NCI-H2029 treated with DMSO at 0.1 percent for 48 hours (cell line): Measurements from ENCODE around the gene LIN52.

Experiments
- DNase-seq: peaks from one replicate; lab custom pipeline; 2025; lab: John Stamatoyannopoulos, UW

The LIN52 gene

GRCh38 chr14:74194506-74195274 lies 109.9 kb downstream of the LIN52 start:
- DNase-seq: no peak

DNA sequence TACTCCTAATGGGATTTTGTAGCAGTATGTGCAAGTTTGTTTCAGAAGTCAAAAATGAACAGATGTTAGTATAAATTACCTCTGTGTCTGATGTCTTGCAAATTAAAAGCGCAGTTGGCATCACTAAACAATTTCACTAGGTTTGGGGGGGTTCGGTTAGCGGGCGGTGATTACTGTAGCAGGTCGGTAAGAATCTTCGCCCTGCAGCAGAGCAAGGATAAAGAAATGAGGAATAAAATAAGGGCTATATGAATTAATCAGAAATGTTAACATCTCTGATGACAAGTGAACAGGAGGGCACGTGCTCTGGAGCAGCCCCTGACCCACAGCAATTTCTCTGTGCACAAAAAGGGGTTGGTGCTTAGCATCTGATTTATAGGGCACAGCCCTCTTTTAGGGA lies 110.9 kb downstream of the LIN52 start:
- DNase-seq: no peak

- no peak for DNase-seq
Observed at GRCh38 chr14:74198441-74199234, 113.9 kb downstream of the LIN52 start.

- DNase-seq: no peak
Observed at GRCh38 chr14:74202113-74202512, 117.4 kb downstream of the LIN52 start.

DNA sequence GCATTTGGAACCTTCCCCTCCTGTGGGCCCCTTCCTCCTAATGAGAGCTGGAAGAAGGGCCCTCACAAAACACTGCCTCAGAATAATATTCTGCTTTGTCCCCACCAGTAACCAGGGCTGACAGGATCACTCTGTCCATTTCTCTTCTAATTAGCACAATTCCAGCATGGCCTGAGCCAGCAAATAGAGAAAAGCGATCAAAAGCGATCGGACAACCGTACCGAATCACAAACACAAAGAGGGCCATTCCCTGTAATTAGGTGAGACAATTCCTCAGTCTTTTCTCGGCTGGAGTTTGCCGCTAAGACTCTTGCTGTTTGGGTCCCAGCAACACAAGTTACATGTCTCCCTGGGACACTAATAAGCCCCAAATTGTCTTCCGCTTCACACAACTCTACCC lies 118.9 kb downstream of the LIN52 start:
- DNase-seq: no peak

DNA sequence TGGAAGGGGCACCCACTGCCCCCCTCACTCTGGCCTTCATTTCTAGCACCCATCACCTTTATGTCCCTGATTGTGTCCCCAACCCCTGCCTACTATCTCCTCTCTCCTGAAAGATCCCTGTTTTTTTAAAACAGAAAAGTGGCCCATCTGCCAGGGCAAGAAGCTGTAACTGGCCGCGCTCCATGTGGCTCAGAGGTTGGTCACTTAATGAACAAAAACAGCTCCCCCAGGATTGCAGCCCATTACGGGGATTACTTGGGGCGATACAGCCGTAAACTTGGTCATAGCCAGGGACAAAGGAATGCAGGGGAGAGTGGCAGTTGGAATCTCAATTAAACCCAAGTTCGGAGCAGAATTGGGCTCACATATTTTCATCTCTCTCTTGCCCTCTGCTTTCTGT lies 119.7 kb downstream of the LIN52 start:
- DNase-seq: no peak

GRCh38 chr14:74205882-74206281 lies 121.1 kb downstream of the LIN52 start:
- no peak for DNase-seq

DNA sequence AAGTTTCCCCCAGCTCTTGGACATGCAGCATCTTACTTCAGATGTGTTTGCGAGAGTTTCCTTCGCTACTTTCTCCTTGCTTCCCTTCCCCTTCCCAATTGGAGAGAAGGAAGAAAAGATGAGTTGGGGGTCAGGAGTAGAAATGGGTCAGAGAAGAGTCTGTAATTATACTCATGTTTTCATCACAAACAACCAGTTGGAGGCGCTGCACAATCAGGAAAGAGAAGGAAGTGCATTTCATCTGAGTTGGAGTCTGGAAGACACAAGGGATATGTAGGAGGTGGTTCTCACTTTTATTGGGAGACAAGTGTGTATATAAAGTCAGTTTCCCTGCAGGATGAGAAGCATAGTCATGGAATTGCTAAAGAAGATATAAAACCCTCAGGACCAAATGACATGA lies 123.2 kb downstream of the LIN52 start:
- DNase-seq: no peak

DNA sequence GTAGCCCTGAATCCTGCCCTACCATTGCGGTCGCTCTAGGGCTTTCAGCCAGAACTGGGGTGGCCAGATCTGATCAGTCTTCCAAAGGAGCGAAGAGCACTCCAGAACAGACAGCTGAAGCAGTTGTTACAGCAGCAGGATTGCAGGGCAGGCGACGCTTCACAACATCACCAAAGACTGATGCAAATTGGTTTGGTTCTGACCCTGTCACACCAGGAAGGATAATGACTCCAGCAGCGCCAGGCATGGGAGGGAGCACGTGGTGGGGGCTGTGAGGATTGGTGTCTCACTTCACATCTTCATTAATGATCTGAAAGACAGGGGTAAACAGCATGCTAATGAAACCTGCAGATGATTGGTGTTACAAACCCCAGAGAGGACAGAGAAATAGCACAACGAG lies 123.9 kb downstream of the LIN52 start:
- DNase-seq: no peak

- DNase-seq: no peak
Observed at GRCh38 chr14:74211945-74212580, 127.3 kb downstream of the LIN52 start.

DNA sequence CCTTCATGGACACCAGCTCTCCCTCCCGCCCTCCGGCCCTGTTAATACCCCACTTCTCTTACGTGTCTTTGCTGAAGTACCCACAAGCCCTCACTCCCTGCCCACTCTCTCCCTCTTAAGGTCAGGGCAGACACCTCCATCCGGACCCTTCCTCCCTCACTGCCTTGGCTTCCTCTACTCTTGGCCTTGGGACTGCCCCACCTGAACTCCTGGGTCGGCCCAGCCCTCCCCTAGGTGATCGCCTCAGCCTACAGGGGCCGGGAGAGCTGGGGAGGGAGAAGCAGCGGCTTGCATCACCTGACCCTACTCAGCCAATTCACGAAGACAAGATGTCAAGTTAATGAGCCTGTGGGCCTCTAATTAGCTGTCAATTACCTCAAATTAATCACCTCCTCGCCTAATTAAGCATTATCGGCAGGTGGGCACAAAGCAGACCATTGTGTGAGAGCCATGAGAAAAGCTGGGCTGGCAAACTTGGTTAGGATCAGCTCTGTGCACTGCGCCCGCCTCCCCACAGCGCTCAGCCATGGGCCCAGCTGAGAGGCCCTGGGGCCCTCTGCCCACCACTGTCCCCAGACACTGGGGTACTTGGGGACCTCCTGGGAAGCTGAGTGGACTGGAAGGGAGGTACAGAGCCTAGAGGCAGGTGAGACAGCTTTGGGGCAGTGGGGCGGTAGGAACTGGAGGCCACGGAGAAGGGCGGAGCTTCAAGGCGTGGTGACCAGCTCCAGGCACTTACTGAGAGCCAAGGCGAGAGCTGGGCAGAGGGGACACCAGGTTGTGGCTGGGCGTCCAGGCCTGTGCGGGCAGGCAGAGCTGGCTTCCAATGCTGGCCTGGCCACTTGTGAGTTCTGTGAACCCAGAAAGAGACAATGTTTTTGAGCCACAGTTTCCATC lies 129.4 kb downstream of the LIN52 start:
- DNase-seq: no peak

DNA sequence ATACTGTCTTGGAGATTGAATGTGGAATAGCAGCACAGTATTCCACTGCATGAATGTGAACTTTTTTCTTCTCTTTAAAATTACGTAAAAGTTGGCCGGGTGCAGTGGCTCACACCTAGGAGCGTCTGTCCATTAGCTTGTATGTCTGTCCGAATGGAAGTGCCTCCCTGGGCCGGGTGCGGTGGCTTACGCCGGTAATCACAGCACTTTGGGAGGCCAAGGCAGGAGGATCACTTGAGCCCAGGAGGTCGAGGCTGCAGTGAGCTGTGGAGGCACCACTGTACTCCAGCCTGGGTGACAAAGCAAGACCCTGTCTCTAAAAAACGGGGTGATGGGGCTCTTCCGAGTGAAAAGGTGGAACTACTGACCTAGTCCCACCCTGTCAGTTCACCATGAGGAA lies 131.9 kb downstream of the LIN52 start:
- no peak for DNase-seq

DNA sequence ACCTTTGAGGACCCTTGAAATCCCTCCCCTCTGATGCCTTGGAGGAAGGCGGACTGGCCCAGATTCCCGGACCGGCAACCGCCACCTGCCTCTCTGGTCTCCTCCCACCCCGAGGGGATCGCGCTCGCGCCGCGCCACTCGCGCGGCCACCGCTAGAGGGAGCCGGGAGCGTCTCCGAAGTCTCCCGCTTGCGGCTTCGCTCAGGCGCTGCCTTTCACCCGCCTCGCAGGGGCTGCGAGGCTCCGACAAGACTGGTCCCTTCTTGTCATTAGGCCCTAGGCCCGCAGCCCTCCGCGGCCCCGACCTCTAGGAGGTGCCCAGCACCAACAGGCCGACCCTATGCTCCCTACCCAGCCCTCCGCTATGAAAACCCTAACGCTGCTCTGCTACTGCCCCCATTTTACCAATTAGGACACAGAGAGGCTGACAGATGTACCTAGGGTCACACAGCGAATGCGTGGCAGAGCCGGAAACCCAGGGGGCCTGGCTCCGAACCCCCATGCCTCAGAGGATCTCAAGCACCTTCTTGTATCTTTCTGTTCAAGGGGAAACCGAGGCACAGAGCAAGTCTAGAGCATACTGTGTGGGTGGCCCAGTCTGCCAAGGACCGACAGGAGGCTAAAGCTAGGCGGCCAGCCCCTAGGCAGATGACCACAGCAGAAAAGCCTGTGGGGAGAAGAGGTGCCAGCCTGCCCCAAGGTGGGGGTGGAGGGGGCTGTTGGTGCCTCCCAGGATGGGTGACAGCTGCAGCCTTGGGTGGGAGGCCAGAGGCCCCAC lies 133.1 kb downstream of the LIN52 start:
- no peak for DNase-seq

DNA sequence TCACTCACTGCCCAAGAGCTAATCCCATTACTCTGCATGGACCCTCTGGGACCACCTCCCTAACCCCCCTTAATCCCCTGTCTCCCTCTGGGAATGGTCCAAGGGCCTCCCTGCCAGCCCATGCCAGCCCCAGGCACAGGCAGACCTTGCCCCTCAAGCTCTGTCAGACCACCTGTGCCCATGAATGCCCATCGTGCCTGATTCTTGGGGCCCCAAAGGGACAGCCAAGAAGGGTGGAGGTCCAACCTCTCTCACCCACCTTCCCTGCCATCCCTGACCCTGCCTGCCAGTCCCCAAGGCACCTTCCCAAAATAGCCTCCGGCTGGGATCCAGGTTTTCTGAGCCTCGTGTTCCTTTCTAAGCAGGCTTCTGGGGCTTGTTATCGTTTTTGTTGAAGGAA lies 133.7 kb downstream of the LIN52 start:
- DNase-seq: no peak

DNA sequence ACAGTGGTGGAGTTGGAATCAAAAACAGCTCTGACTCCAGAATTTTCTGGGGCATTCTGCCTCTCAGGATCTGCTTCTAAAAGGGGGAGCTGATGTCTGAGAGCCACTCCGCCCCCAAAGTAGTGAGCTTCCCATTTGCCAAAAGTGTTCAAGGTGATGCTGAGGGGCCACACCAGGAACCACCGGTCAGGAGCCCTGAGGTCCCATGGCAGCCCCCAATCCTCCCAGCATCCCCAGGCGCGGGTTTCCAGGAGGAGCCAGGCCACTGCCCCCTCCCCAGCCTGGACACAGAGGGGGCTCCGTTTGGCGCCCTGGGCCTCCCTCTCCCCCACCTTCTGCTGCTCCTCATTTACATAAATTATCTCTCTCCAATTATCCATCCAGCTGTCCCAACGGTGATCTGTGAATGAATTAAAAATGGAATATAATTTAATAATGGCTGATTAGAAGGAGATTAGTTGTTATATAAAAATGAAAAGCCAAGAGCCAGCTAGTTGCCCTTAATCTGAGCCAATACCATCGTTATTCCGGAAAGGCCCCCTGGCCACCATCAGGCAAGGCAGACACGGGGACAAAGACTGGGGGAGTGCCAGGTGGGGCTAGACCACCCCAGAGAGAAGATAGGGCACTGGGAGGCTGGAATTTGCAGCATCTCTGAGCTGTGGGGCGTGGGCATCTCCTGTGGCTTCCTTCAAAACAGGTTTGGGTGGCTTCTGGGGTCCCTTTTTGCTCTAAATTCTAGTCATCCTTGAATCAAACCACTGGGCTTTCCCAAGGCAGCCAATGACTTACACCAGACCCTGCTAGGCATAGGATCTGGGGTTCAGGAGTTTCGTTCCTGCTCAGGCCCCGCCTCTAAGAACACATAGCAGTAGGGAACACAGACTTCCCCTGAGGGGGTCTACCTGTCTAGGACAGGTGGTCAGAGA lies 134.8 kb downstream of the LIN52 start:
- no peak for DNase-seq

GRCh38 chr14:74220991-74221390 lies 136.2 kb downstream of the LIN52 start:
- DNase-seq: no peak

GRCh38 chr14:74221741-74222140 lies 137.0 kb downstream of the LIN52 start:
- DNase-seq: no peak

- no peak for DNase-seq
Observed at GRCh38 chr14:74223016-74223415, 138.3 kb downstream of the LIN52 start.

DNA sequence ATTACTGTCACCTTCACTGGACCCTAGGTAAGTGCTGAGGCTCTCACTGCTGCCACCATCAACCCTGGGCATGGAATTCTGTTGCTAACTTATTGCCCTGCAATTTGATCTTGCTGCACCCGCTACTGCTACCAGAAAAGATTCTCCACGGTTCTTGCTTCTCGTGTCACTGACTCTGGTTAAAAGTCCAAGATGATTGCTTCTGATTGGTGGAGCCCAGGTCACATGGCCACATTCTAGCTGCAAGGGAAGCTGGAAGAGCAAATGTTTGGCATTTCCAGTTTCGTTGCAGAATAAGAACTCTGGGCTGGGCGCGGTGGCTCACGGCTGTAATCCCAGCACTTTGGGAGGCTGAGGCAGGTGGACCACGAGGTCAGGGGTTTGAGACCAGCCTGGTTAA lies 147.0 kb downstream of the LIN52 start:
- DNase-seq: no peak

- no peak for DNase-seq
Observed at GRCh38 chr14:74235017-74235416, 150.3 kb downstream of the LIN52 start.
